Measurements from ENCODE around the gene ALDH16A1. TPM values are rescaled to one million over a fixed set of nuclear protein-coding genes. Genes with fewer than 3 reads are reported as not detected.

The ALDH16A1 gene
- polyA plus RNA-seq, 1 donor: 27.5 TPM

- Histone ChIP-seq H3K27ac (ENCODE audit: low read length) (peak overlapping the region; percentile 83), H3K4me3 (ENCODE audit: low read length) (peak overlapping the region; percentile 99), H3K4me1 (ENCODE audit: control insufficient read depth, insufficient read depth, low read length) (peaks cover 40% of the 10 kb centered on the region), H3K9me3 (ENCODE audit: control insufficient read depth, low read depth, low read length) (no peaks in the 10 kb centered on the region), H3K36me3 (ENCODE audit: control insufficient read depth, insufficient read depth, low read length) (peaks cover 42% of the 10 kb centered on the region), H3K27me3 (ENCODE audit: control insufficient read depth, insufficient read depth, low read length) (no peaks in the 10 kb centered on the region)
- DNase-seq: no peak
- WGBS (ENCODE audit: insufficient coverage, low lambda C conversion rate): no CpG with 5 or more reads among the region's 15 CpGs
Observed at GRCh38 chr19:49488863-49489537, 36.0 kb downstream of the ALDH16A1 start.

- peak overlapping the region; percentile 83 for H3K27ac ChIP-seq (ENCODE audit: low read length)
- peaks cover 40% of the 10 kb centered on the region for H3K4me1 ChIP-seq (ENCODE audit: control insufficient read depth, insufficient read depth, low read length)
- DNase-seq: no peak
- WGBS (ENCODE audit: insufficient coverage, low lambda C conversion rate): 25% methylated on average over 4 of the region's 15 CpGs
- H3K36me3 ChIP-seq (ENCODE audit: control insufficient read depth, insufficient read depth, low read length): peaks cover 42% of the 10 kb centered on the region
- H3K27me3 ChIP-seq (ENCODE audit: control insufficient read depth, insufficient read depth, low read length): no peaks in the 10 kb centered on the region
- H3K4me3 ChIP-seq (ENCODE audit: low read length): peak overlapping the region; percentile 99
- no peaks in the 10 kb centered on the region for H3K9me3 ChIP-seq (ENCODE audit: control insufficient read depth, low read depth, low read length)
Observed at GRCh38 chr19:49489601-49490167, 36.7 kb downstream of the ALDH16A1 start.

- Histone ChIP-seq H3K27ac (ENCODE audit: low read length) (peak overlapping the region; percentile 83), H3K4me3 (ENCODE audit: low read length) (no peak overlapping the region), H3K36me3 (ENCODE audit: control insufficient read depth, insufficient read depth, low read length) (peaks cover 42% of the 10 kb centered on the region), H3K4me1 (ENCODE audit: control insufficient read depth, insufficient read depth, low read length) (peaks cover 40% of the 10 kb centered on the region), H3K27me3 (ENCODE audit: control insufficient read depth, insufficient read depth, low read length) (no peaks in the 10 kb centered on the region), H3K9me3 (ENCODE audit: control insufficient read depth, low read depth, low read length) (no peaks in the 10 kb centered on the region)
- DNase-seq: no peak
- WGBS (ENCODE audit: insufficient coverage, low lambda C conversion rate): no CpG with 5 or more reads among the region's 27 CpGs
Observed at GRCh38 chr19:49490287-49491029, 37.4 kb downstream of the ALDH16A1 start.

- Histone ChIP-seq H3K4me3 (ENCODE audit: low read length) (no peak overlapping the region), H3K27me3 (ENCODE audit: control insufficient read depth, insufficient read depth, low read length) (no peaks in the 10 kb centered on the region), H3K9me3 (ENCODE audit: control insufficient read depth, low read depth, low read length) (no peaks in the 10 kb centered on the region), H3K27ac (ENCODE audit: low read length) (peak overlapping the region; percentile 83), H3K4me1 (ENCODE audit: control insufficient read depth, insufficient read depth, low read length) (peaks cover 40% of the 10 kb centered on the region), H3K36me3 (ENCODE audit: control insufficient read depth, insufficient read depth, low read length) (peaks cover 42% of the 10 kb centered on the region)
- no peak for DNase-seq
- no CpG with 5 or more reads among the region's 17 CpGs for WGBS (ENCODE audit: insufficient coverage, low lambda C conversion rate)
Observed at GRCh38 chr19:49491030-49491803, 38.2 kb downstream of the ALDH16A1 start.

- no CpG with 5 or more reads among the region's 7 CpGs for WGBS (ENCODE audit: insufficient coverage, low lambda C conversion rate)
- Histone ChIP-seq H3K4me1 (ENCODE audit: control insufficient read depth, insufficient read depth, low read length) (peaks cover 40% of the 10 kb centered on the region), H3K27me3 (ENCODE audit: control insufficient read depth, insufficient read depth, low read length) (no peaks in the 10 kb centered on the region), H3K4me3 (ENCODE audit: low read length) (no peak overlapping the region), H3K9me3 (ENCODE audit: control insufficient read depth, low read depth, low read length) (no peaks in the 10 kb centered on the region), H3K36me3 (ENCODE audit: control insufficient read depth, insufficient read depth, low read length) (peaks cover 42% of the 10 kb centered on the region), H3K27ac (ENCODE audit: low read length) (peak overlapping the region; percentile 49)
- DNase-seq: peak; percentile 81 to 89
Observed at GRCh38 chr19:49491804-49492572, 39.0 kb downstream of the ALDH16A1 start.

- no CpG with 5 or more reads among the region's 12 CpGs for WGBS (ENCODE audit: insufficient coverage, low lambda C conversion rate)
- no peak for DNase-seq
- Histone ChIP-seq H3K4me3 (ENCODE audit: low read length) (no peak overlapping the region), H3K27ac (ENCODE audit: low read length) (peak overlapping the region; percentile 4), H3K36me3 (ENCODE audit: control insufficient read depth, insufficient read depth, low read length) (peaks cover 48% of the 10 kb centered on the region), H3K4me1 (ENCODE audit: control insufficient read depth, insufficient read depth, low read length) (peaks cover 46% of the 10 kb centered on the region), H3K27me3 (ENCODE audit: control insufficient read depth, insufficient read depth, low read length) (no peaks in the 10 kb centered on the region), H3K9me3 (ENCODE audit: control insufficient read depth, low read depth, low read length) (no peaks in the 10 kb centered on the region)
Observed at GRCh38 chr19:49492573-49493405, 39.8 kb downstream of the ALDH16A1 start.

GRCh38 chr19:49496574-49497008 is 43.6 kb downstream of the ALDH16A1 start:
- no peak for DNase-seq
- H3K36me3 ChIP-seq (ENCODE audit: control insufficient read depth, insufficient read depth, low read length): peaks cover 41% of the 10 kb centered on the region
- peak overlapping the region; percentile 80 for H3K27ac ChIP-seq (ENCODE audit: low read length)
- WGBS (ENCODE audit: insufficient coverage, low lambda C conversion rate): 0% methylated on average over 1 of the region's 11 CpGs
- no peaks in the 10 kb centered on the region for H3K9me3 ChIP-seq (ENCODE audit: control insufficient read depth, low read depth, low read length)
- peaks cover 51% of the 10 kb centered on the region for H3K4me1 ChIP-seq (ENCODE audit: control insufficient read depth, insufficient read depth, low read length)
- H3K27me3 ChIP-seq (ENCODE audit: control insufficient read depth, insufficient read depth, low read length): no peaks in the 10 kb centered on the region
- peak overlapping the region; percentile 70 for H3K4me3 ChIP-seq (ENCODE audit: low read length)

- Histone ChIP-seq H3K36me3 (ENCODE audit: control insufficient read depth, insufficient read depth, low read length) (peaks cover 37% of the 10 kb centered on the region), H3K27me3 (ENCODE audit: control insufficient read depth, insufficient read depth, low read length) (no peaks in the 10 kb centered on the region), H3K9me3 (ENCODE audit: control insufficient read depth, low read depth, low read length) (no peaks in the 10 kb centered on the region), H3K4me1 (ENCODE audit: control insufficient read depth, insufficient read depth, low read length) (peaks cover 49% of the 10 kb centered on the region), H3K27ac (ENCODE audit: low read length) (peak overlapping the region; percentile 80), H3K4me3 (ENCODE audit: low read length) (peak overlapping the region; percentile 70)
- peak; percentile 51 to 73 for DNase-seq
- WGBS (ENCODE audit: insufficient coverage, low lambda C conversion rate): 0% methylated on average over 1 of the region's 22 CpGs
Observed at GRCh38 chr19:49497047-49497788, 44.2 kb downstream of the ALDH16A1 start.

GRCh38 chr19:49497789-49498103 is 44.7 kb downstream of the ALDH16A1 start:
- Histone ChIP-seq H3K9me3 (ENCODE audit: control insufficient read depth, low read depth, low read length) (no peaks in the 10 kb centered on the region), H3K27me3 (ENCODE audit: control insufficient read depth, insufficient read depth, low read length) (no peaks in the 10 kb centered on the region), H3K4me1 (ENCODE audit: control insufficient read depth, insufficient read depth, low read length) (peaks cover 48% of the 10 kb centered on the region), H3K27ac (ENCODE audit: low read length) (no peak overlapping the region), H3K4me3 (ENCODE audit: low read length) (peak overlapping the region; percentile 70), H3K36me3 (ENCODE audit: control insufficient read depth, insufficient read depth, low read length) (peaks cover 31% of the 10 kb centered on the region)
- 100% methylated on average over 1 of the region's 12 CpGs for WGBS (ENCODE audit: insufficient coverage, low lambda C conversion rate)
- DNase-seq: no peak
